ENCODE data around the gene PLK4. TPM values are rescaled to one million over a fixed set of nuclear protein-coding genes. Genes with fewer than 3 reads are reported as not detected.
A peak's percentile ranks its signal among the peaks of the same experiment; 100 is the strongest.

Gene PLK4
- 3.1 to 6.8 TPM (median 3.1 TPM) in 3 replicates for total RNA-seq
- long read RNA-seq, transcript PLK4-201 (16 exons, 3,841 nt), result major isoform, 6 of 8 reads
- long read RNA-seq, partial matches to known transcripts, result 1 of 8 reads
- long read RNA-seq, other reads (novel, unspliced or antisense), result 1 of 8 reads

DNA sequence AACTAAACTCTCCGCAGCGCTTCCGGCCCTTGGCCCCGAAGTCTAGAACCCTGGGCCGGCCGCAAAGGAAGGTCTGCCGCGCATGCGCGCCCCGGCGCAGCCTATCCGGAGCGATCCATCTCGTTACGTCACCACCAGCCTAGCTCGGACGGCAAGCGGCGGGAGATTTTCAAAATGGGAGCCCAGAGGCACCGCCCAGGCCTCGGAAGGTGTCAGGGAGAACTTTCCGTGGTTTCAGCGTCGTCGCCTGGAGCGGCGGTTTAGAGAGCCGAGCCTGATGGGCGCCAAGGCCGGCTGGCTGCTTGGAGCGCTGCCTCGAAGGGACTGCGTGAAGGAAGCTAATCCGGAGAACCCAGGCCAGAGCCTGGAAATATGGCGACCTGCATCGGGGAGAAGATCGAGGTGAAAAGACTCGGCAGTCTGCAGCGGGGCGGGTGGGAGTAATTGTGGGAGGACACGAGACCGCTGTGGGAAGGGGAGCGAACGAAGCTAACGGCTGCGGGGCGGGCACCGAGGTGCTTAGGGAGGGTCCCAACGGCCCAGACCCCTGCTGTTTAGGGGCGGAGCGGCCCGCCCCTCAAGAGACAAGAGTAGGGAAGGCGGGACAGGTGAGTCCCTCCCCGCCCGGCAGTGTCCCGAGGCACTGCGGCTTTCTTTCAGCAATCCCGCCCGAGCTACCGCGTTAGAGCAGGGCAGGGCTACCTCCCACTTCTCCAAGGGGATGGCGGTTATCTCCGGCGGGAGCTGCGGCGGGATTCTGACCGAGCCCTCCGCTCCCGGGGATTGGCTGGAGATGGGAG is at the start of gene PLK4:
PLK4 (plus strand) TSS at position 131 of the 800 bp plus-strand sequence; CDS start at position 373, 242 bp downstream.
- no peaks in the 10 kb centered on the region for H3K9me3 Mint-ChIP-seq (ENCODE audit: low read depth)

DNA sequence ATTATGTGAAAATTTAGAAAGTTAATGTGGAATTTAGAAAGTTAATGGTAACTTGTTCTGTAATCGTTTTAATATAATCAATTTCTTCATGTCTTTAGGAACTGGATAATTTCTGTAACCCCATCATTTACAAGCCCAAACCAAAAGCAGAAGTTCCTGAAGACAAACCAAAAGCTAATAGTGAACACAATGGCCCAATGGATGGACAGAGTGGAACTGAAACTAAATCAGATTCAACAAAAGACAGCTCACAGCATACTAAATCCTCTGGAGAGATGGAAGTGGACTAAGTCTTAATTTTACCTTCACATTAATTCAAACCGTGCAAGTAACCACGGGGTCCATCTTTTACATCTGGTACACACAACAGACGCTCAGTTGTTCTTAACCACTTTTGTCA is 48.1 kb upstream of the PLK4 start:
- Mint-ChIP-seq H3K27ac (ENCODE audit: unreplicated experiment) (no peak overlapping the region), H3K9me3 (ENCODE audit: low read depth) (no peaks in the 10 kb centered on the region), H3K4me3 (ENCODE audit: unreplicated experiment) (no peak overlapping the region), H3K4me1 (ENCODE audit: low read depth) (no peaks in the 10 kb centered on the region), H3K27me3 (ENCODE audit: low read depth) (no peaks in the 10 kb centered on the region), H3K36me3 (ENCODE audit: low read depth) (peaks cover 6% of the 10 kb centered on the region)
- no peak for DNase-seq (ENCODE audit: low spot score)
- no peak for TF ChIP-seq CTCF (IDR thresholded peaks at IDR 0.05)

More for the DNA sequence above, at the start of gene PLK4:
- peaks cover 3% of the 10 kb centered on the region for H3K36me3 Mint-ChIP-seq (ENCODE audit: low read depth)
- peak; percentile 98 for DNase-seq (ENCODE audit: low spot score)
- H3K27ac Mint-ChIP-seq (ENCODE audit: unreplicated experiment), result peak within 1 kb of the TSS; percentile 99
- peaks cover 23% of the 10 kb centered on the region for H3K4me1 Mint-ChIP-seq (ENCODE audit: low read depth)
- no peak for TF ChIP-seq CTCF (IDR thresholded peaks at IDR 0.05)
- H3K4me3 Mint-ChIP-seq (ENCODE audit: unreplicated experiment), result peak within 1 kb of the TSS; percentile 99
- no peaks in the 10 kb centered on the region for H3K27me3 Mint-ChIP-seq (ENCODE audit: low read depth)

GRCh38 chr4:127843704-127844600 is 36.7 kb upstream of the PLK4 start:
- Mint-ChIP-seq H3K27me3 (ENCODE audit: low read depth) (no peaks in the 10 kb centered on the region), H3K4me3 (ENCODE audit: unreplicated experiment) (no peak overlapping the region), H3K36me3 (ENCODE audit: low read depth) (peaks cover 15% of the 10 kb centered on the region), H3K27ac (ENCODE audit: unreplicated experiment) (no peak overlapping the region), H3K9me3 (ENCODE audit: low read depth) (peaks cover 25% of the 10 kb centered on the region), H3K4me1 (ENCODE audit: low read depth) (no peaks in the 10 kb centered on the region)
- peak; percentile 29 for DNase-seq (ENCODE audit: low spot score)
- no peak for TF ChIP-seq CTCF (IDR thresholded peaks at IDR 0.05)

- peaks cover 19% of the 10 kb centered on the region for H3K36me3 Mint-ChIP-seq (ENCODE audit: low read depth)
- no peaks in the 10 kb centered on the region for H3K27me3 Mint-ChIP-seq (ENCODE audit: low read depth)
Measured at GRCh38 chr4:127844601-127845116, 36.0 kb upstream of the PLK4 start.

More at GRCh38 chr4:127844601-127845116, 36.0 kb upstream of the PLK4 start:
- TF ChIP-seq CTCF (IDR thresholded peaks at IDR 0.05), result no peak
- Mint-ChIP-seq H3K4me1 (ENCODE audit: low read depth) (no peaks in the 10 kb centered on the region), H3K4me3 (ENCODE audit: unreplicated experiment) (no peak overlapping the region), H3K27ac (ENCODE audit: unreplicated experiment) (no peak overlapping the region), H3K9me3 (ENCODE audit: low read depth) (peaks cover 29% of the 10 kb centered on the region)
- DNase-seq (ENCODE audit: low spot score), result no peak
